ENCODE results near the gene MYO10.
"Not testable (repeated sequence)": the region's sequence is repeated elsewhere in the genome, so short reads cannot be mapped to it uniquely, and the experiment has no call there.

MYO10 gene

GRCh38 chr5:16784843-16785791 is 151.0 kb downstream of the MYO10 start:
- peak; percentile 17 to 40 for DNase-seq (ENCODE audit: low read depth in 2 of 2)

DNA sequence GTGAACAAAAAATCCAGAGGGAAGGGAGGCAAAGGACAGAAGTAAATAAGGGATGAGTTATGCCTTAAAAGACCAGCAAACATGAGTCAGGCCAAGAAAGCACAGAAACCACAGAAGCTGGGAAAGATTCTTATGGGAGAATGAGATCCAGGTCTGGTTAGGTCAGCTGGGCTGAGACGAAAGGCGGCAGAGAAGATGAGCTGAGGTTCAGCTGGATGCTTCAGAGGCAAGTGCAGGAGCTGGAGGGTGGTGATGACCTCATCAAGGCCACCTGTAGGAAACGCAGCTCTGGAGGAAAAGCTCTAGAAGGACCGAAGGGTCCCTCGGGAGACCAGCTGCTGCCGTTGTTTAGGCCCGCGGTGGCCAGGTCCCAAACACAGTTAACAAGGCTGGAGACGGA is 152.0 kb downstream of the MYO10 start:
- no peak for DNase-seq (ENCODE audit: low read depth in 2 of 2)

GRCh38 chr5:16781828-16782626 is 154.1 kb downstream of the MYO10 start:
- DNase-seq (ENCODE audit: low read depth in 2 of 2), result no peak

GRCh38 chr5:16780325-16780724 is 155.8 kb downstream of the MYO10 start:
- DNase-seq (ENCODE audit: low read depth in 2 of 2), result no peak

DNA sequence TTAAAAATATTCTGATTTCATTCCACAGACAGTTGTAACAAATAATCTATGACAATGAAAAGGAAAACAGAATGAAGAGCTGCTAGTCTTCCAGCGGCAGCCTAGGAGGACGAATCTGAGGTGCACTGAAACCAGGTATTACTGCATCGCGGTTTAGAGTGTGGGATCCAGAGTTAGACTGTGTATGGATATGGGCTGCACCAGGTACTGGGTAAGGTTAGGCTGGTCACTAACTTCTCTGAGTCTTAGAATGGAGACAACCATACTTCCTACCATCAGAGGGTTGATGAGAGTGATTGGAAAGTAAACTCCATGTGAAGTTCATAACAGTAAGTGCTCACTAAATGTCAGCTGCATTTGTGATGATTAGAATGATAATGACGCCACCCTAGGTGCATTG is 158.7 kb downstream of the MYO10 start:
- no peak for DNase-seq (ENCODE audit: low read depth in 2 of 2)

GRCh38 chr5:16776611-16777251 is 159.4 kb downstream of the MYO10 start:
- no peak for DNase-seq (ENCODE audit: low read depth in 2 of 2)

DNA sequence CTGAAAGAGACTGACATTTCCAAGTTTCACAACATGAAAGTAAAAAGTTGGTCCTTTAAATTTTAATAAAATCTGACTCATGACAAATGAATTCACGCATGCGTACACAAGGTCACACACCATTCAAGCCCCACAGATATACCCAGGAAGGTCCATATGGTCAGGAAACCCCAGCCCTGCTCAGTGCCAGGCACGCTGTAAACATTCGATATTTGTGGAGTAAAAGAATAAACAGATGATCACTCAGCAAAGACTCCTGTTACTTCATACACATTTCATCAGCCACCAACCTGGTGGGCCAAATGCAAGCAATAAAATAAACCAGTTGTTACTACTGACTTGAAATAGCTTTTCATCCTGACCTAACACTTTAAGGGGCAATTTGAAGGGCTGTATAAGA is 161.3 kb downstream of the MYO10 start:
- DNase-seq (ENCODE audit: low read depth in 2 of 2), result no peak

DNA sequence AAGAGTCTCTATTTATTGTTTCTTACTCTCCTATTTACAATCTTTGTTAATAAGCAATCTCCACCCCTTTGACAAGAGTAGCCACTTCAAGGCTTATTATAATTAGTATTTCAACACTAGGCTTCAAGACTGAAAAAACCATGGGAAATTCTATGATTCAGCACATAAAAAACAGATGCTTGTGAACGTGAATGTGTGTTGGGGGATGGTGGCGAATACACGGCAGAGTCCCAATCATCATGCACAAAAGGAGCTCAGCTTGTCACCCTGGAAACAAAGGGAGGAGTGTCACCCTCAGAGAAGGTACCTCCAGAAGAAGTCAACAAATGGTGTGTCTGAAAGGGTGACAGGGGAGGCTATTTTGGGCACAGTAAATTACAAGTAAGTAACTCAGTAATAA is 162.1 kb downstream of the MYO10 start:
- no peak for DNase-seq (ENCODE audit: low read depth in 2 of 2)

GRCh38 chr5:16772556-16772955 is 163.5 kb downstream of the MYO10 start:
- DNase-seq (ENCODE audit: low read depth in 2 of 2), result no peak

GRCh38 chr5:16768184-16768583 is 167.9 kb downstream of the MYO10 start:
- no peak for DNase-seq (ENCODE audit: low read depth in 2 of 2)

DNA sequence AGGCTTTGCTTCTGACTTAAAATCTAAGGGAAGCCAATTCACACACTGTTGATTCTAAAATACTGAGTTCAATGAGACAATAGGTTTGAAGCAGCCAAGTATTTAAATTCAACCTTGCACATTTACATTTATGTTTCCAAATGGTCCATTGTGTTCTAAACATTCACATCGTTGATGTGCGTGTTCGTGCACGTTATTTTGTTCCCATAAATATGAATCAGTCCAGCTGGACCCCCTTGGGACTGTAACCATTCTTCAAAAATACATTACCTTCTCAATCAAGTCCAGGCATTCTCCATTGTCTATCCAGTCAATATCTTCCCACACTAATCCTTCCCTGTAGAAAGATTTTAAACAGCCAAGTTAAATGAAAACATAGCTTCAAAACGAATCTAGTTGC is 172.9 kb downstream of the MYO10 start:
- DNase-seq (ENCODE audit: low read depth in 2 of 2), result no peak

- no peak for DNase-seq (ENCODE audit: low read depth in 2 of 2)
Measured at GRCh38 chr5:16759147-16759773, 176.8 kb downstream of the MYO10 start.

GRCh38 chr5:16757989-16758501 is 178.0 kb downstream of the MYO10 start:
- DNase-seq (ENCODE audit: low read depth in 2 of 2), result no peak

- not testable (repeated sequence) for DNase-seq (ENCODE audit: low read depth in 2 of 2)
Measured at GRCh38 chr5:16757577-16757976, 178.5 kb downstream of the MYO10 start.

DNA sequence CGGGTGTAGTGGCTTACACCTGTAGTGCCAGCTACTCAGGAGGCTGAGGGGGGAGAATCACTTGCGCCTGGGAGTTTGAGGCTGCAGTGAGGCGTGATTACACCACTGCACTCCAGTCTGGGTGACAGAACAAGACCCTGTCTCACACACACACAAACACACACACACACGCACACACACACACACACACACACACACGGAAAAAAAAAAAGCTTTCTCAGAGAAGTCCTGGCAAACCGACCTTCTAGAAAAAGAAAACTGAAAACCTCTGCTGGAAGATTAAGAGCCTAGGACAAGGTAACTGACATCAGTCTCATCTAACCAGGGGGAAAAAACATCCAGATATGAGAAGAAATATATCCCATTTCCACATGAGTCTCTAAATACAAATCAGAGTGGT is 178.9 kb downstream of the MYO10 start:
- no peak for DNase-seq (ENCODE audit: low read depth in 2 of 2)

DNA sequence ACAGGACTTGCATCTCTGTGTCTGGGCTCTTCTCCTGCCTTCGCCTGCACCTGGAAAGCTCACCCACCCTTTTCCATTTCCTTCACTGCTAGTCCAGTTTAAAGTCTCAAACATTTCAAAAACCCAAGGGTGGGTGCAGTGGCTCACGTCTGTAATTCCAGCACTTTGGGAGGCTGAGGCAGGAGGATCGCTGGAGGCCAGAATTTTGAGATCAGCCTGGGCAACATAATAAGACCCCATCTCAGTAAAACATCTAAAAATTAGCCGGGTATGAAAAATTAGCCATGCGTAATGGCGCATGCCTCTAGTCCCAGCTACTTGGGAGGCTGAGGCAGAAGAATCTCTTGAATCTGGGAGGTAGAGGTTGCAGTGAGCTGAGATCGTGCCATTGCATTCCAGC is 179.4 kb downstream of the MYO10 start:
- DNase-seq (ENCODE audit: low read depth in 2 of 2), result no peak

GRCh38 chr5:16755641-16756040 is 180.4 kb downstream of the MYO10 start:
- DNase-seq (ENCODE audit: low read depth in 2 of 2), result no peak

DNA sequence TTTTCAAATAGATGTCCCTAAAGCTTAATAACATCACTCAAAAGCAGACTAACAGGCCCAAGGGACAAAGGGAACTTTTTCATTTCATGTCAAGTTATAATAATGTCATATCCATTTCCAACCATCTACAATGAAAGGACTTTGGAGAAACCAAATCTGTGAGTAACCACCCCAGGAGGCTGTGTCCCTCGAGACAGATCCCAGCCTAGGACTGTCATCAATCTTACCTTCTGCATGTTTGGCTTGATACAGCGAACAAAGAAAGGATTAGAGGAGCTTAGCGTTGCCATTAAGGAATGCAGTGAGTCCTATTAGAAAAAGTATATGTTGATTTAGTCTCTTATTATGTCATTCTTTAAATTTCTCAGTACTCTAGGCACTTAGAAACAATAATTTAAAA is 181.5 kb downstream of the MYO10 start:
- no peak for DNase-seq (ENCODE audit: low read depth in 2 of 2)

DNA sequence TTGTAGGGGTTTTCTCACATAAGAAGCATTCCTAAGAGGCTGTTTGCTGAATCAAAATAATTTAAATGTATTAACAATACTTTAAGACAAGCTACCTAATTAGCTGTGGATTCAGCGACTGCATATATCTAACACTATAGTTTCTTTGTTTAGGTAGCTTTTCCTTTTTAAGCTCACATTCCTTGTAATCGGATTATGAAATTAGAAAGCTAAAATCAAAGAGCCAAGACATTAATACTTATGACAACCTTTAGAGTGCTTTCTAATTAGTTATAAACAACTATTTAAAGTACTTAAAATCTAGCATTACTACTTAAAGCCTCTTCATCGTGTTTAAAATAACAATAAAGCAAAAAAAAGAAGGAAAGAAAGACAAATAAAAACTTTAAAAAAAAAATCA is 182.0 kb downstream of the MYO10 start:
- no peak for DNase-seq (ENCODE audit: low read depth in 2 of 2)

GRCh38 chr5:16750445-16750844 is 185.6 kb downstream of the MYO10 start:
- no peak for DNase-seq (ENCODE audit: low read depth in 2 of 2)

GRCh38 chr5:16749626-16750025 is 186.5 kb downstream of the MYO10 start:
- no peak for DNase-seq (ENCODE audit: low read depth in 2 of 2)
